HG03095 (cell line): ENCODE data around the gene BBOF1.
"Not testable (repeated sequence)": the region's sequence is repeated elsewhere in the genome, so short reads cannot be mapped to it uniquely, and the experiment has no call there.

Experiments used
- ATAC-seq: cut with Tn5 transposase; IDR thresholded peaks from one replicate; pipeline ENCODE4 v1.9.1; 2021; ENCODE audit warnings: moderate library complexity; ENCODE audit not compliant: unreplicated experiment

Gene BBOF1

GRCh38 chr14:74085047-74085637, 66.0 kb downstream of the BBOF1 start:
- ATAC-seq, result no peak

GRCh38 chr14:74085828-74086227, 66.7 kb downstream of the BBOF1 start:
- ATAC-seq, result no peak

- no peak for ATAC-seq
These were observed 70.3 kb downstream of the BBOF1 start for GRCh38 chr14:74089251-74090020.

- no peak for ATAC-seq
These were observed 86.2 kb downstream of the BBOF1 start for GRCh38 chr14:74105381-74105780.

GRCh38 chr14:74109369-74109768, 90.2 kb downstream of the BBOF1 start:
- ATAC-seq, result no peak

- not testable (repeated sequence) for ATAC-seq
These were observed 92.5 kb downstream of the BBOF1 start for GRCh38 chr14:74111395-74112216.
